HepG2 (cell line): ENCODE data around the gene DHH. TPM values are rescaled to one million over a fixed set of nuclear protein-coding genes. Genes with fewer than 3 reads are reported as not detected.
A peak's percentile ranks its signal among the peaks of the same experiment; 100 is the strongest.

ENCODE experiments used
- CREB1 ChIP-seq, 2 experiments: fragments of 450-650 bp in 1 of 2; IDR thresholded peaks; 2 replicates each; pipeline ENCODE4 v1.6.1; 2016 to 2017; ENCODE audit warnings: control low read depth in 1 of 2, mild to moderate bottlenecking in 1 of 2, missing compliant biosample characterization in 1 of 2, missing genetic modification characterization in 1 of 2
- FIP1L1 ChIP-seq: fragments of 200-400 bp; formaldehyde crosslinking; IDR thresholded peaks from 2 replicates; pipeline ENCODE4 v1.6.1; 2018; ENCODE audit warnings: low read depth, mild to moderate bottlenecking, low read length, moderate library complexity, borderline replicate concordance; ENCODE audit not compliant: insufficient read depth
- FOXC1 ChIP-seq: sonication (generic); formaldehyde crosslinking; IDR thresholded peaks from 2 replicates; pipeline ENCODE4 v1.8.0; 2022; ENCODE audit warnings: mild to moderate bottlenecking, missing genetic modification reagents, borderline replicate concordance
- FOXJ3 ChIP-seq: sonication (generic); formaldehyde crosslinking; IDR thresholded peaks from 2 replicates; pipeline ENCODE4 v1.4.0; 2020; ENCODE audit warnings: missing genetic modification reagents, mild to moderate bottlenecking, borderline replicate concordance
- FOXM1 ChIP-seq: sonication (generic); formaldehyde crosslinking; IDR thresholded peaks from 2 replicates; pipeline ENCODE4 v1.5.0; 2020; ENCODE audit warnings: missing genetic modification reagents
- KAT7 ChIP-seq: IDR thresholded peaks from 2 replicates; pipeline ENCODE4 v1.6.1; 2018; ENCODE audit warnings: borderline replicate concordance, missing compliant biosample characterization
- KLF6 ChIP-seq: IDR thresholded peaks from 2 replicates; pipeline ENCODE4 v1.8.0; 2016; ENCODE audit warnings: missing biosample characterization, missing genetic modification reagents
- KMT2B ChIP-seq: IDR thresholded peaks from 2 replicates; pipeline ENCODE4 v1.6.1; 2016; ENCODE audit warnings: missing genetic modification reagents, missing compliant biosample characterization
- MEIS1 ChIP-seq: sonication (generic); formaldehyde crosslinking; IDR thresholded peaks from 2 replicates; pipeline ENCODE4 v1.9.0; 2021; ENCODE audit warnings: mild to moderate bottlenecking, missing genetic modification reagents, moderate library complexity, borderline replicate concordance
- MXD3 ChIP-seq: IDR thresholded peaks from 2 replicates; pipeline ENCODE4 v1.6.1; 2016; ENCODE audit warnings: mild to moderate bottlenecking, missing biosample characterization, missing genetic modification reagents
- MXD4 ChIP-seq: IDR thresholded peaks from 2 replicates; pipeline ENCODE4 v1.6.1; 2016; ENCODE audit warnings: mild to moderate bottlenecking, missing biosample characterization, missing genetic modification reagents
- NFE2 ChIP-seq: sonication (generic); formaldehyde crosslinking; IDR thresholded peaks from 2 replicates; pipeline ENCODE4 v1.4.0; 2020; ENCODE audit warnings: missing genetic modification reagents
- SMAD1 ChIP-seq: sonication (generic); formaldehyde crosslinking; IDR thresholded peaks from 2 replicates; pipeline ENCODE4 v1.4.0; 2020; ENCODE audit warnings: missing genetic modification reagents, low read depth, mild to moderate bottlenecking, borderline replicate concordance
- TCF7 ChIP-seq: sonication (generic); IDR thresholded peaks from 2 replicates; pipeline ENCODE4 v1.6.1; 2016; ENCODE audit warnings: antibody characterized with exemption, low read depth
- TERF1 ChIP-seq: sonication (generic); formaldehyde crosslinking; IDR thresholded peaks from 2 replicates; pipeline ENCODE4 v1.8.0; 2022; ENCODE audit warnings: mild to moderate bottlenecking, missing genetic modification reagents, moderate library complexity
- YEATS4 ChIP-seq: sonication (generic); formaldehyde crosslinking; IDR thresholded peaks from 2 replicates; pipeline ENCODE4 v1.4.0; 2020; ENCODE audit warnings: missing genetic modification reagents, borderline replicate concordance
- ZKSCAN8 ChIP-seq: IDR thresholded peaks from 2 replicates; pipeline ENCODE4 v1.6.1; 2016; ENCODE audit warnings: borderline replicate concordance, missing genetic modification reagents, missing compliant biosample characterization
- ZNF142 ChIP-seq: sonication (generic); formaldehyde crosslinking; IDR thresholded peaks from 2 replicates; pipeline ENCODE4 v1.4.0; 2020; ENCODE audit warnings: missing genetic modification reagents
- ZNF232 ChIP-seq: sonication (generic); formaldehyde crosslinking; IDR thresholded peaks from 2 replicates; pipeline ENCODE4 v1.4.0; 2020; ENCODE audit warnings: missing genetic modification reagents, borderline replicate concordance
- ZNF275 ChIP-seq: sonication (generic); formaldehyde crosslinking; IDR thresholded peaks from 2 replicates; pipeline ENCODE4 v1.8.0; 2022; ENCODE audit warnings: missing genetic modification reagents, mild to moderate bottlenecking, inconsistent platforms, borderline replicate concordance
- ZNF556 ChIP-seq: sonication (generic); formaldehyde crosslinking; IDR thresholded peaks from 2 replicates; pipeline ENCODE4 v1.4.0; 2020; ENCODE audit warnings: mild to moderate bottlenecking, missing genetic modification reagents, borderline replicate concordance
- polyA plus RNA-seq, 8 experiments: library from polyadenylated mRNA; depleted of rRNA in 3 of 8; stranded (reverse) in 7 of 8; unstranded in 1 of 8; fragments of >200 nt; fragmentation: Illumina TruSeq in 4 of 8; extraction: Trizol in 4 of 8; gene quantifications; 2 replicates each; pipeline versions ENCODE4 v1.2.1 to v1.2.3, GENCODE V29; 2011 to 2016; ENCODE audit warnings: low read depth in 4 of 8, missing spikeins in 1 of 8, mixed read lengths in 1 of 8; ENCODE audit not compliant: insufficient read depth in 1 of 8
- total RNA-seq, 5 experiments: library from RNA; depleted of rRNA; stranded (reverse); fragments of >200 nt; fragmentation: Illumina TruSeq; extraction: Trizol; gene quantifications; 2 replicates each; pipeline ENCODE4 v1.2.3, GENCODE V29; 2016; ENCODE audit warnings: low read depth in 1 of 5

DHH gene
- total and polyA plus RNA-seq, 2 of the 13 experiments (the other 11 are each of a cell fraction or from before 2014, with no cell fraction given) = not detected

GRCh38 chr12:49110464-49111155 is 16.0 kb upstream of the DHH start, which contains the start of gene LMBR1L (continued):
- TF ChIP-seq ZNF142 (CRISPR knock-in tag) (no peak), ZNF275 (CRISPR knock-in tag) (no peak), FOXM1 (CRISPR knock-in tag) (no peak), CREB1 (IDR thresholded peaks at IDR 0.05) (peak; percentile 89), CREB1 (CRISPR knock-in tag; IDR thresholded peaks at IDR 0.05) (peak; percentile 96), ZKSCAN8 (no peak), YEATS4 (CRISPR knock-in tag) (peak; percentile 52), KMT2B (CRISPR knock-in tag) (no peak), ZNF556 (CRISPR knock-in tag) (peak; percentile 35; the same call in 1 of the 2 replicates), TERF1 (CRISPR knock-in tag) (no peak), FIP1L1 (no peak), MXD4 (CRISPR knock-in tag) (no peak), MEIS1 (CRISPR knock-in tag) (peak; percentile 73; the same call in 1 of the 2 replicates), TCF7 (no peak), ZNF232 (CRISPR knock-in tag) (peak; percentile 92; the same call in 1 of the 2 replicates), SMAD1 (CRISPR knock-in tag) (peak; percentile 32; the same call in 1 of the 2 replicates), NFE2 (no peak), FOXC1 (CRISPR knock-in tag) (no peak), KAT7 (no peak), FOXJ3 (CRISPR knock-in tag) (peak; percentile 50; the same call in 1 of the 2 replicates), KLF6 (CRISPR knock-in tag) (no peak; the same call in 1 of the 2 replicates), MXD3 (CRISPR knock-in tag) (no peak)
